GM23338 (cell line): ENCODE data around the gene AIG1. TPM values are rescaled to one million over a fixed set of nuclear protein-coding genes. Genes with fewer than 3 reads are reported as not detected.

Experiments used
- ATAC-seq: fragments of 200-7000 bp; cut with Tn5 transposase; 3 replicates; pipeline ENCODE4 v1.9.1; 2020
- DNase-seq: peaks from one replicate; pipeline ENCODE4 v3.0.0-alpha.2; 2015; ENCODE audit warnings: low spot score
- H2AFZ ChIP-seq: fragments of 200-600 bp; sonication (generic); 2 replicates; pipeline ENCODE4 v1.8.0; 2016; ENCODE audit warnings: antibody characterized with exemption, mild to moderate bottlenecking, moderate library complexity
- H3F3A ChIP-seq: fragments of 200-600 bp; sonication (generic); replicated peaks from 2 replicates; pipeline ENCODE4 v1.8.0; 2017; ENCODE audit warnings: antibody characterized with exemption, mixed run types, low read depth
- H3K27ac ChIP-seq: fragments of 200-600 bp; sonication (generic); 2 replicates; pipeline ENCODE4 v1.6.1; 2016; ENCODE audit warnings: low read depth
- H3K27me3 ChIP-seq: fragments of 200-600 bp; sonication (generic); 2 replicates; pipeline ENCODE4 v1.8.0; 2016; ENCODE audit warnings: mild to moderate bottlenecking, mixed run types, moderate library complexity; ENCODE audit not compliant: insufficient read depth
- H3K36me3 ChIP-seq: fragments of 200-600 bp; sonication (generic); 2 replicates; pipeline ENCODE4 v1.8.0; 2016; ENCODE audit warnings: mild to moderate bottlenecking; ENCODE audit not compliant: insufficient read depth
- H3K4me1 ChIP-seq: fragments of 200-600 bp; sonication (generic); 2 replicates; pipeline ENCODE4 v1.8.0; 2016; ENCODE audit warnings: mild to moderate bottlenecking, moderate library complexity; ENCODE audit not compliant: insufficient read depth
- H3K4me2 ChIP-seq: fragments of 200-600 bp; sonication (generic); 2 replicates; pipeline ENCODE4 v1.7.1; 2017; ENCODE audit warnings: mixed run types
- H3K4me3 ChIP-seq: fragments of 200-600 bp; sonication (generic); 2 replicates; pipeline ENCODE4 v1.6.1; 2016; ENCODE audit warnings: mixed run types
- H3K79me2 ChIP-seq: fragments of 200-600 bp; sonication (generic); replicated peaks from 2 replicates; pipeline ENCODE4 v1.8.0; 2017; ENCODE audit warnings: mild to moderate bottlenecking; ENCODE audit not compliant: insufficient read depth
- H3K9me2 ChIP-seq: fragments of 200-600 bp; sonication (generic); 2 replicates; pipeline ENCODE4 v1.8.0; 2017; ENCODE audit not compliant: insufficient read depth
- H4K20me1 ChIP-seq: fragments of 200-600 bp; sonication (generic); replicated peaks from 2 replicates; pipeline ENCODE4 v1.8.0; 2017; ENCODE audit warnings: mild to moderate bottlenecking; ENCODE audit not compliant: insufficient read depth
- H3K27ac Mint-ChIP-seq: 2 replicates; pipeline ENCODE4 v1.8.0; 2020; ENCODE audit warnings: inconsistent platforms, mild to moderate bottlenecking, moderate library complexity, mixed read lengths
- H3K27me3 Mint-ChIP-seq: 3 replicates; pipeline ENCODE4 v1.8.0; 2022; ENCODE audit warnings: low read depth, mild to moderate bottlenecking, moderate library complexity, mixed read lengths, inconsistent platforms; ENCODE audit not compliant: insufficient read depth, poor library complexity
- H3K36me3 Mint-ChIP-seq: 3 replicates; pipeline ENCODE4 v1.8.0; 2021; ENCODE audit warnings: low read depth, mild to moderate bottlenecking, inconsistent platforms, moderate library complexity, mixed read lengths
- H3K4me1 Mint-ChIP-seq: 3 replicates; pipeline ENCODE4 v1.8.0; 2020; ENCODE audit warnings: mild to moderate bottlenecking, inconsistent platforms, mixed read lengths
- H3K4me3 Mint-ChIP-seq: 3 replicates; pipeline ENCODE4 v1.8.0; 2021; ENCODE audit warnings: moderate library complexity, mild to moderate bottlenecking, inconsistent platforms, mixed read lengths
- H3K9me3 Mint-ChIP-seq: 3 replicates; pipeline ENCODE4 v1.8.0; 2020; ENCODE audit warnings: moderate library complexity, mild to moderate bottlenecking, inconsistent platforms, mixed read lengths
- EZH2 ChIP-seq: fragments of 200-600 bp; sonication (generic); IDR thresholded peaks from one replicate; pipeline ENCODE4 v1.8.0; 2017; ENCODE audit warnings: antibody characterized with exemption, mild to moderate bottlenecking, low read depth; ENCODE audit not compliant: unreplicated experiment
- POLR2AphosphoS5 ChIP-seq: IDR thresholded peaks from 2 replicates; pipeline ENCODE4 v1.6.1; 2016; ENCODE audit warnings: antibody characterized with exemption, low read depth
- STAT1 ChIP-seq: IDR thresholded peaks from one replicate; pipeline ENCODE4 v1.6.1; 2016; ENCODE audit warnings: antibody characterized with exemption; ENCODE audit not compliant: unreplicated experiment
- polyA plus RNA-seq: library from polyadenylated mRNA; unstranded; fragments of >200 nt; fragmentation: Nextera tagmentation; extraction: Ambion mirVana; gene quantifications from 2 replicates; pipeline ENCODE4 v1.2.1, GENCODE V29; 2016
- total RNA-seq: library from RNA; depleted of rRNA; stranded (reverse); fragments of >200 nt; shearing (Covaris generic); gene quantifications from 2 replicates; pipeline ENCODE4 v1.2.3, GENCODE V29; 2014
- TF ChIP-seq, protein P1 (sequence below): IDR thresholded peaks from one replicate; pipeline ENCODE4 v1.6.1; 2018; ENCODE audit warnings: antibody characterized with exemption; ENCODE audit not compliant: unreplicated experiment
- TF ChIP-seq, protein P2 (sequence below): IDR thresholded peaks from 2 replicates; pipeline ENCODE4 v1.6.1; 2016; ENCODE audit warnings: antibody characterized with exemption

AIG1 gene
- total and polyA plus RNA-seq, 2 experiments from 2014 or later, result 65.2 to 88.4 TPM

DNA sequence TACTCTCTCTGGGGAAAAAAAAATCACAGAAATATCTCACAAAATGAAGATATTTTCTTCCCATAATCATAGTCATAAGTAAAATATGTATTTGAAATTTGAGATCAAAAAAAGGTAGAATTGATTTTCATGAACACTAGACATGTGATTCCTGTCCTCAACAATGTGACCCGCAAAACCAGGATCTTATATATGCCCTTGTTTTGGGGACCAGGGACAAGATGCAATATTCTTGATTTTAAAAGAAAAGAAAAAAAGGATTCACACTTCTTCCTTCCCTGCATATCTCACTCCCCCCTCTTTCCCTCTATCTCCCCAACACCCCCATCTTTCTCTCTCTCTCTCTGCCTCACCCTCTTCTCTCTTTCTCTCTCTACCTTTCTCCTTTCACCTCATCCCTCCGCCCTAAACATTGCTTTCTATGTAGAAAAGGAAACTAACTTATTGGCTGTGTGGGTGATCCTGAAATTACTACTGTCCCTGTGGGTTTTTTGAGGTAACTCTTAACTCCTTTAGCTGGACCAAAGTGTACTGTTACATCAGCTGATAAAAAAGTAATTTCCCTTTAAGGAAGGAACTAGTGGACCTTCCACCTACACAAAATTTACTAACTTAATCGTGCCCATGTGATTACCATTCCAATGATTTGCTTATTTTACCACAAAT lies 85.6 kb downstream of the AIG1 start:
- H3K79me2 ChIP-seq, result no peaks in the 10 kb centered on the region
- ATAC-seq, result no peak
- Mint-ChIP-seq H3K4me3 (no peak overlapping the region), H3K27me3 (no peaks in the 10 kb centered on the region), H3K9me3 (no peaks in the 10 kb centered on the region), H3K27ac (no peak overlapping the region), H3K36me3 (peaks cover 14% of the 10 kb centered on the region; the same call in 2 of the 3 replicates), H3K4me1 (no peaks in the 10 kb centered on the region)
- no peak overlapping the region for H3K4me3 ChIP-seq
- H4K20me1 ChIP-seq, result peaks cover 4% of the 10 kb centered on the region; the same call in 1 of the 2 replicates
- no peaks in the 10 kb centered on the region for H3K36me3 ChIP-seq
- no peaks in the 10 kb centered on the region for H3K4me1 ChIP-seq
- H3K27me3 ChIP-seq, result no peaks in the 10 kb centered on the region
- no peak for TF ChIP-seq STAT1
- no peak overlapping the region for H3K4me2 ChIP-seq
- H2AFZ ChIP-seq, result no peak overlapping the region
- DNase-seq, result no peak
- no peaks in the 10 kb centered on the region for H3F3A ChIP-seq
- H3K27ac ChIP-seq, result no peak overlapping the region
- H3K9me2 ChIP-seq, result no peaks in the 10 kb centered on the region

DNA sequence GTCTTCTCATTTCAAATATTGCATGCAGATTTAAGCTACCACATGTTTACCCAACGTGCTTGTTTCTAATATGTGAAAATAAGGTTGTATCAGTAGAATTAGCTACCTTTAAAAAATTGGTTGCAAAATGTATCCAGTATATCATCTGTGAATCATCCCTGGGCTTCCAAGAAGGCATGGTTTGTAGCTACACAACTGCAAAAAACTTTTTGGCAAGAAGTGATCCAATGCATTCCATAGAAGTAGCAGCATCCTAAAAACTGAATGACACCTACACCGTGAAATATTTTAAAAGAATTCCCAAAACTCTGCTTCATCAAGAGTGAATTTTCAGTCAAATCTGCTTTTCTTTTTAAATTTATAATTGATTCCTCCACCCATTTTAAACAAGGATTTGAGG lies 89.1 kb downstream of the AIG1 start:
- H3K4me1 ChIP-seq, result no peaks in the 10 kb centered on the region
- ATAC-seq (no peak), DNase-seq (no peak)
- no peak overlapping the region for H2AFZ ChIP-seq
- Mint-ChIP-seq H3K36me3 (peaks cover 14% of the 10 kb centered on the region; the same call in 2 of the 3 replicates), H3K27ac (no peak overlapping the region), H3K4me3 (no peak overlapping the region), H3K4me1 (no peaks in the 10 kb centered on the region), H3K9me3 (no peaks in the 10 kb centered on the region), H3K27me3 (no peaks in the 10 kb centered on the region)
- H3F3A ChIP-seq, result no peaks in the 10 kb centered on the region
- no peaks in the 10 kb centered on the region for H3K9me2 ChIP-seq
- peaks cover 5% of the 10 kb centered on the region; the same call in 1 of the 2 replicates for H4K20me1 ChIP-seq
- H3K4me2 ChIP-seq, result no peak overlapping the region
- no peak overlapping the region for H3K4me3 ChIP-seq
- TF ChIP-seq, protein P1, sequence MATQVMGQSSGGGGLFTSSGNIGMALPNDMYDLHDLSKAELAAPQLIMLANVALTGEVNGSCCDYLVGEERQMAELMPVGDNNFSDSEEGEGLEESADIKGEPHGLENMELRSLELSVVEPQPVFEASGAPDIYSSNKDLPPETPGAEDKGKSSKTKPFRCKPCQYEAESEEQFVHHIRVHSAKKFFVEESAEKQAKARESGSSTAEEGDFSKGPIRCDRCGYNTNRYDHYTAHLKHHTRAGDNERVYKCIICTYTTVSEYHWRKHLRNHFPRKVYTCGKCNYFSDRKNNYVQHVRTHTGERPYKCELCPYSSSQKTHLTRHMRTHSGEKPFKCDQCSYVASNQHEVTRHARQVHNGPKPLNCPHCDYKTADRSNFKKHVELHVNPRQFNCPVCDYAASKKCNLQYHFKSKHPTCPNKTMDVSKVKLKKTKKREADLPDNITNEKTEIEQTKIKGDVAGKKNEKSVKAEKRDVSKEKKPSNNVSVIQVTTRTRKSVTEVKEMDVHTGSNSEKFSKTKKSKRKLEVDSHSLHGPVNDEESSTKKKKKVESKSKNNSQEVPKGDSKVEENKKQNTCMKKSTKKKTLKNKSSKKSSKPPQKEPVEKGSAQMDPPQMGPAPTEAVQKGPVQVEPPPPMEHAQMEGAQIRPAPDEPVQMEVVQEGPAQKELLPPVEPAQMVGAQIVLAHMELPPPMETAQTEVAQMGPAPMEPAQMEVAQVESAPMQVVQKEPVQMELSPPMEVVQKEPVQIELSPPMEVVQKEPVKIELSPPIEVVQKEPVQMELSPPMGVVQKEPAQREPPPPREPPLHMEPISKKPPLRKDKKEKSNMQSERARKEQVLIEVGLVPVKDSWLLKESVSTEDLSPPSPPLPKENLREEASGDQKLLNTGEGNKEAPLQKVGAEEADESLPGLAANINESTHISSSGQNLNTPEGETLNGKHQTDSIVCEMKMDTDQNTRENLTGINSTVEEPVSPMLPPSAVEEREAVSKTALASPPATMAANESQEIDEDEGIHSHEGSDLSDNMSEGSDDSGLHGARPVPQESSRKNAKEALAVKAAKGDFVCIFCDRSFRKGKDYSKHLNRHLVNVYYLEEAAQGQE, result no peak
- TF ChIP-seq, protein P2, sequence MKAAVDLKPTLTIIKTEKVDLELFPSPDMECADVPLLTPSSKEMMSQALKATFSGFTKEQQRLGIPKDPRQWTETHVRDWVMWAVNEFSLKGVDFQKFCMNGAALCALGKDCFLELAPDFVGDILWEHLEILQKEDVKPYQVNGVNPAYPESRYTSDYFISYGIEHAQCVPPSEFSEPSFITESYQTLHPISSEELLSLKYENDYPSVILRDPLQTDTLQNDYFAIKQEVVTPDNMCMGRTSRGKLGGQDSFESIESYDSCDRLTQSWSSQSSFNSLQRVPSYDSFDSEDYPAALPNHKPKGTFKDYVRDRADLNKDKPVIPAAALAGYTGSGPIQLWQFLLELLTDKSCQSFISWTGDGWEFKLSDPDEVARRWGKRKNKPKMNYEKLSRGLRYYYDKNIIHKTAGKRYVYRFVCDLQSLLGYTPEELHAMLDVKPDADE, result no peak
- no peak for TF ChIP-seq EZH2
- no peak for TF ChIP-seq POLR2AphosphoS5
- H3K36me3 ChIP-seq, result no peaks in the 10 kb centered on the region
- H3K27ac ChIP-seq, result no peak overlapping the region
- no peaks in the 10 kb centered on the region for H3K79me2 ChIP-seq
- no peaks in the 10 kb centered on the region for H3K27me3 ChIP-seq
